B cell (primary cell): Measurements from ENCODE around the gene ZBTB34. TPM values are rescaled to one million over a fixed set of nuclear protein-coding genes. Genes with fewer than 3 reads are reported as not detected.

Experiments
- ATAC-seq: fragments of 200-7000 bp; cut with Tn5 transposase; one replicate; pipeline ENCODE4 v1.10.0; 2021; ENCODE audit warnings: low read depth, mild to moderate bottlenecking, moderate number of reproducible peaks, moderate library complexity
- CTCF ChIA-PET: fragments of 350-600 bp; sonication (Branson Sonifier 250); formaldehyde crosslinking; loops from one replicate; lab custom pipeline; 2021; ENCODE audit warnings: antibody characterized with exemption, inconsistent platforms; lab: Charles Lee
- POLR2A ChIA-PET: fragments of 350-600 bp; sonication (Branson Sonifier 250); formaldehyde crosslinking; loops from one replicate; lab custom pipeline; 2021; ENCODE audit warnings: antibody characterized with exemption; lab: Charles Lee
- DNase-seq: peaks from one replicate; pipeline ENCODE4 v3.0.0; 2013
- H2AFZ ChIP-seq: 2 replicates; pipeline ENCODE4 v1.6.1; 2012; ENCODE audit warnings: mild to moderate bottlenecking, low read depth, low read length; ENCODE audit not compliant: insufficient read depth, poor library complexity, severe bottlenecking
- H3K27ac ChIP-seq, 2 donors: 1 replicate in 1 of 2; 2 replicates in 1 of 2; pipeline ENCODE4 v1.5.1; 2012 to 2013; ENCODE audit warnings: low read length in 2 of 2, mild to moderate bottlenecking in 2 of 2, moderate library complexity in 1 of 2
- H3K27me3 ChIP-seq, 4 experiments: fragments of 200-600 bp in 1 of 4; sonication (generic) in 1 of 4; replicated peaks in 1 of 4; 1 replicate in 2 of 4; 2 replicates in 2 of 4; pipeline versions ENCODE4 v1.6.1 to v1.7.0; 2013 to 2016; ENCODE audit warnings: low read length in 3 of 4, mild to moderate bottlenecking in 2 of 4, mixed read lengths in 1 of 4, moderate library complexity in 1 of 4; ENCODE audit not compliant: insufficient read depth in 4 of 4, control insufficient read depth in 3 of 4; ENCODE audit errors: control extremely low read depth in 1 of 4
- H3K36me3 ChIP-seq, 2 experiments: replicated peaks in 1 of 2; 1 replicate in 1 of 2; 2 replicates in 1 of 2; pipeline versions ENCODE4 v1.6.1 to v1.7.1; 2013; ENCODE audit warnings: low read length in 1 of 2; ENCODE audit not compliant: insufficient read depth in 2 of 2, control insufficient read depth in 1 of 2; ENCODE audit errors: control extremely low read depth in 1 of 2, extremely low read depth in 1 of 2
- H3K4me1 ChIP-seq, 2 donors: fragments of 200-600 bp in 1 of 2; sonication (generic) in 1 of 2; 1 replicate in 1 of 2; 2 replicates in 1 of 2; pipeline versions ENCODE4 v1.5.1 to v1.6.1; 2013 to 2017; ENCODE audit warnings: low read length in 2 of 2; ENCODE audit not compliant: control insufficient read depth in 2 of 2, insufficient read depth in 2 of 2
- H3K4me2 ChIP-seq: replicated peaks from 2 replicates; pipeline ENCODE3; 2012; ENCODE audit warnings: mild to moderate bottlenecking, low read depth, low read length; ENCODE audit not compliant: poor library complexity, severe bottlenecking
- H3K4me3 ChIP-seq, 5 experiments: fragments of 200-600 bp in 1 of 5; sonication (generic) in 1 of 5; 1 replicate in 3 of 5; 2 replicates in 2 of 5; pipeline versions ENCODE4 v1.5.1 to v1.7.0; 2011 to 2016; ENCODE audit warnings: low read length in 4 of 5, mild to moderate bottlenecking in 4 of 5, low read depth in 2 of 5, control low read depth in 1 of 5, moderate library complexity in 1 of 5; ENCODE audit not compliant: insufficient read depth in 1 of 5; ENCODE audit errors: control extremely low read depth in 1 of 5, extremely low read depth in 1 of 5
- H3K79me2 ChIP-seq: fragments of 200-600 bp; sonication (generic); one replicate; pipeline ENCODE4 v1.6.0; 2016; ENCODE audit warnings: low read length; ENCODE audit not compliant: control insufficient read depth, insufficient read depth
- H3K9ac ChIP-seq: fragments of 200-600 bp; sonication (generic); 2 replicates; pipeline ENCODE4 v1.6.1; 2017; ENCODE audit warnings: mild to moderate bottlenecking, low read length, moderate library complexity
- H3K9me3 ChIP-seq, 3 donors: one replicate each; pipeline versions ENCODE4 v1.6.1 to v1.7.1; 2013; ENCODE audit warnings: low read length in 2 of 3; ENCODE audit not compliant: control insufficient read depth in 2 of 3, insufficient read depth in 1 of 3; ENCODE audit errors: control extremely low read depth in 1 of 3
- H4K20me1 ChIP-seq: 2 replicates; pipeline ENCODE4 v1.6.0; 2012; ENCODE audit warnings: mild to moderate bottlenecking, low read length; ENCODE audit not compliant: insufficient read depth, control insufficient read depth, poor library complexity, severe bottlenecking
- H3K27ac Mint-ChIP-seq: one replicate; pipeline ENCODE4 v1.8.0; 2021; ENCODE audit warnings: mixed read lengths
- H3K27me3 Mint-ChIP-seq: one replicate; pipeline ENCODE4 v1.8.0; 2021; ENCODE audit warnings: mixed read lengths
- H3K4me1 Mint-ChIP-seq: one replicate; pipeline ENCODE4 v1.8.0; 2021; ENCODE audit warnings: mixed read lengths
- H3K4me3 Mint-ChIP-seq: one replicate; pipeline ENCODE4 v1.8.0; 2021; ENCODE audit warnings: mixed read lengths
- H3K9me3 Mint-ChIP-seq: one replicate; pipeline ENCODE4 v1.8.0; 2022; ENCODE audit warnings: mixed read lengths; ENCODE audit not compliant: insufficient read depth
- EZH2 ChIP-seq: IDR thresholded peaks from 2 replicates; pipeline ENCODE4 v1.6.1; 2012; ENCODE audit warnings: borderline replicate concordance, low read depth, mild to moderate bottlenecking, moderate library complexity, low read length; ENCODE audit not compliant: insufficient read depth, poor library complexity, severe bottlenecking
- WGBS: methylation state at CpG from one replicate; pipeline ENCODE4 v1.1.5; 2013; ENCODE audit warnings: missing lambda C conversion rate; ENCODE audit not compliant: insufficient coverage; 5-methylcytosine and 5-hydroxymethylcytosine counted together
- intact Hi-C: fragments of 100-400 bp; cut with micrococcal nuclease; formaldehyde crosslinking; loops from one replicate; pipeline ENCODE4 v1.10.0; 2022
- polyA plus RNA-seq: library from polyadenylated mRNA; depleted of rRNA; stranded (reverse); fragments of >200 nt; gene quantifications from 2 replicates; pipeline ENCODE4 v1.2.3, GENCODE V29; 2012
- total RNA-seq, 2 donors: library from RNA; stranded (reverse); fragments of 120-200 nt in 1 of 2; gene quantifications; 1 replicate in 1 of 2; 2 replicates in 1 of 2; pipeline versions ENCODE4 v1.2.3 to v1.2.4, GENCODE V29; 2013 to 2022
- TF ChIP-seq, protein P1 (sequence below): fragments of 200-600 bp; IDR thresholded peaks from one replicate; pipeline ENCODE4 v1.8.0; 2022; ENCODE audit warnings: antibody characterized with exemption, mild to moderate bottlenecking

ZBTB34 gene
- total and polyA plus RNA-seq, 2 donors (not counting 1 experiment from before 2014, with no cell fraction given), result 3.8 to 12.1 TPM

DNA sequence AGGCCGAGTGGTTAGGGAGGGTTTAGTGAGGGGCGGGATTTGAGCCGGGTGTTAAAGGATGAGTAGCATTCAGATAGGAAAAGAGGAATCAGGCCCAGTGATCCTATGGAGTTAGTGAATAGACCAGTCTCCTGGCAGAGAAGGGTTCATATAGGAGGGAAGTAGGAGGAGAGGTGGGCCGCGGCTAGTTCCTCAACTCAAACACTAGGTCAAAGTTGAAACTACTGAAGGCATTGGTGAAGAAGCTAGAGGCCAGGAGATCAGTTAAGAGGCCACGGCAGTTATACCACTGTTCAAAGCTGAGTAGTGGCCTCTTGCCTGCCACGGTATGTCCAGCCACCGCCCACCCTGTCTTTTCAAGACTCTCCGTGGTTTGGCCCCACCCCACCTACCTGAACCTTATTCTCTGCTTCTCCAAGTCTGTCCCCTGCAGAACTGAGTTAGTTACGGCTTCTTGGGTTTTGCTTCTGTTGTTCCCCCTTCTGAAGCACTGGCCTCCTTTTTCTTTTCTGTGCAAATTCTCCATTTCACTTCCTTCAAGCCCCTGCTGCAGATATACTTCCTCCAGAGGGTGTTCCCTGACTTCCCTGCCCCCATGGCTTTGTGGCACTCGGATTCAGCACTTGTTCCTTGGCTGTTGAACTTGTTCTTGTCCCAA, 1.8 kb downstream of the ZBTB34 start:
- Histone ChIP-seq H2AFZ (peak overlapping the region; percentile 65), H4K20me1 (peaks cover 9% of the 10 kb centered on the region)
- H3K9me3 Mint-ChIP-seq, result no peaks in the 10 kb centered on the region

DNA sequence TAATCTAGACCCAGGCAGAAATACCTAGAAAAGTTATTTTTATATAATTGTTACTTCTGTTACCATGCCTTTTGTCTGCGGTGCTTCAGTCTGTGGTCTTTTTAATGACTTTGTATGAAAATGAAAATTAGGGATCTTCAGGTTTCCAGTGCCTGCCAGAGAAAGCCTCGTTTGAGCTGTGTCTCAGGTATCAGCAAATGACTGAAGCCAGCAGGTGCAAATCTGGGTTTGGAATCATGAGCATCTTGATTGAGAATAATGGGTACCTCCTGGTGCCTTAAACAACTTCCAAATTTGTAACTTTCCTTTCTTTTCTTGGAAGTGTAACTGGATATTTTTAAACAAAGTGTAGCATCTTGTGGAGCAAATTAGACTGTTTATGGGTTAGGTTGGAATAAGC, 4.3 kb downstream of the ZBTB34 start:
- no peak overlapping the region for H2AFZ ChIP-seq
- no peak for DNase-seq
- H3K4me3 ChIP-seq, result no peak overlapping the region
- H3K4me1 ChIP-seq, result peaks cover 26 to 28% of the 10 kb centered on the region in 2 donors
- H3K27ac Mint-ChIP-seq, result no peak overlapping the region
- H3K27ac ChIP-seq, result no peak overlapping the region
- intact Hi-C loops, result no loop called here
- WGBS, result 43% methylated on average over 1 of the region's 2 CpGs
- H3K4me1 Mint-ChIP-seq, result peaks cover 50% of the 10 kb centered on the region
- CTCF ChIA-PET, result interaction anchor here (1.0 to 1.5 kb wide), 3 partner anchors 8 to 83 kb away, joined by 3 read pairs; partner anchors contain the start of gene RALGPS1
- H3K79me2 ChIP-seq, result peaks cover 86% of the 10 kb centered on the region
- no peaks in the 10 kb centered on the region for H3K27me3 Mint-ChIP-seq
- peaks cover 10% of the 10 kb centered on the region in 2 experiments for H3K36me3 ChIP-seq
- TF ChIP-seq, protein P1, sequence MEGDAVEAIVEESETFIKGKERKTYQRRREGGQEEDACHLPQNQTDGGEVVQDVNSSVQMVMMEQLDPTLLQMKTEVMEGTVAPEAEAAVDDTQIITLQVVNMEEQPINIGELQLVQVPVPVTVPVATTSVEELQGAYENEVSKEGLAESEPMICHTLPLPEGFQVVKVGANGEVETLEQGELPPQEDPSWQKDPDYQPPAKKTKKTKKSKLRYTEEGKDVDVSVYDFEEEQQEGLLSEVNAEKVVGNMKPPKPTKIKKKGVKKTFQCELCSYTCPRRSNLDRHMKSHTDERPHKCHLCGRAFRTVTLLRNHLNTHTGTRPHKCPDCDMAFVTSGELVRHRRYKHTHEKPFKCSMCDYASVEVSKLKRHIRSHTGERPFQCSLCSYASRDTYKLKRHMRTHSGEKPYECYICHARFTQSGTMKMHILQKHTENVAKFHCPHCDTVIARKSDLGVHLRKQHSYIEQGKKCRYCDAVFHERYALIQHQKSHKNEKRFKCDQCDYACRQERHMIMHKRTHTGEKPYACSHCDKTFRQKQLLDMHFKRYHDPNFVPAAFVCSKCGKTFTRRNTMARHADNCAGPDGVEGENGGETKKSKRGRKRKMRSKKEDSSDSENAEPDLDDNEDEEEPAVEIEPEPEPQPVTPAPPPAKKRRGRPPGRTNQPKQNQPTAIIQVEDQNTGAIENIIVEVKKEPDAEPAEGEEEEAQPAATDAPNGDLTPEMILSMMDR, result no peak
- no peak for TF ChIP-seq EZH2
- H3K9ac ChIP-seq, result no peak overlapping the region
- ATAC-seq, result no peak
- H3K4me2 ChIP-seq, result no peak overlapping the region
- H3K27me3 ChIP-seq, result no peaks in the 10 kb centered on the region
- peaks cover 28% of the 10 kb centered on the region for H4K20me1 ChIP-seq
- no peak overlapping the region for H3K4me3 Mint-ChIP-seq
- H3K9me3 ChIP-seq, result no peaks in the 10 kb centered on the region
- H3K9me3 Mint-ChIP-seq, result no peaks in the 10 kb centered on the region
- POLR2A ChIA-PET, result no interaction called here

More for the DNA sequence above, 1.8 kb downstream of the ZBTB34 start:
- Mint-ChIP-seq H3K27ac (peak overlapping the region; percentile 82), H3K27me3 (peaks cover 5% of the 10 kb centered on the region), H3K4me1 (peaks cover 45% of the 10 kb centered on the region), H3K4me3 (peak overlapping the region; percentile 93)
- H3K4me3 ChIP-seq, result peak overlapping the region; percentile 58 to 88 (median 76)
- ChIA-PET CTCF (interaction anchor here (1.4 kb wide), 1 partner anchor 52 kb away, joined by 4 read pairs; the partner anchor contains the start of gene RALGPS1), POLR2A (interaction anchor here (0.6 kb wide), 1 partner anchor 51 kb away, joined by 5 read pairs; no protein-coding TSS in a partner anchor)
- intact Hi-C loops, result no loop called here
- TF ChIP-seq, protein P1, result no peak
- no peak for TF ChIP-seq EZH2
- peak overlapping the region; percentile 73 for H3K9ac ChIP-seq
- 12% methylated on average over 9 of the region's 11 CpGs for WGBS
- no peak for ATAC-seq
- H3K79me2 ChIP-seq, result peaks cover 64% of the 10 kb centered on the region
- peaks cover 26 to 32% of the 10 kb centered on the region in 2 donors for H3K4me1 ChIP-seq
- peak overlapping the region; percentile 93 for H3K4me2 ChIP-seq
- H3K9me3 ChIP-seq, result no peaks in the 10 kb centered on the region
- peaks cover 0 to 8% of the 10 kb centered on the region in 2 experiments for H3K36me3 ChIP-seq
- peaks cover 0 to 3% (median 0%) of the 10 kb centered on the region in 4 experiments for H3K27me3 ChIP-seq
- DNase-seq, result peak; percentile 53
- peak overlapping the region; percentile 46 to 78 for H3K27ac ChIP-seq
